WTC11 (cell line): Measurements from ENCODE around the gene RNF135.

Source experiments
- CREM ChIP-seq: sonication (generic); formaldehyde crosslinking; IDR thresholded peaks from 2 replicates; pipeline ENCODE4 v1.8.1; 2022; ENCODE audit warnings: mild to moderate bottlenecking, missing genetic modification reagents, moderate library complexity
- ELF4 ChIP-seq: sonication (generic); formaldehyde crosslinking; IDR thresholded peaks from 2 replicates; pipeline ENCODE4 v1.8.1; 2022; ENCODE audit warnings: low read depth, mild to moderate bottlenecking, moderate library complexity, missing genetic modification reagents
- FOXJ3 ChIP-seq: sonication (generic); formaldehyde crosslinking; IDR thresholded peaks from 2 replicates; pipeline ENCODE4 v1.9.0; 2021; ENCODE audit warnings: missing genetic modification reagents, mild to moderate bottlenecking, borderline replicate concordance
- NR3C1 ChIP-seq: sonication (generic); formaldehyde crosslinking; conservative IDR thresholded peaks from 2 replicates; pipeline ENCODE4 v1.8.1; 2023; ENCODE audit warnings: low read depth, mild to moderate bottlenecking, missing genetic modification reagents
- PRRX2 ChIP-seq: fragments of 250-450 bp; sonication (Bioruptor Pico); IDR thresholded peaks from 2 replicates; pipeline ENCODE4 v1.8.0; 2021; ENCODE audit warnings: mild to moderate bottlenecking
- SMAD3 ChIP-seq: sonication (generic); formaldehyde crosslinking; IDR thresholded peaks from 2 replicates; pipeline ENCODE4 v1.8.0; 2022; ENCODE audit warnings: missing genetic modification reagents, mild to moderate bottlenecking, borderline replicate concordance
- SP1 ChIP-seq: sonication (generic); formaldehyde crosslinking; conservative IDR thresholded peaks from 2 replicates; pipeline ENCODE4 v1.8.1; 2022; ENCODE audit warnings: missing genetic modification reagents
- ZNF423 ChIP-seq: fragments of 250-450 bp; sonication (Bioruptor Pico); IDR thresholded peaks from 2 replicates; pipeline ENCODE4 v2.1.2; 2022; ENCODE audit warnings: mild to moderate bottlenecking, moderate library complexity
- TF ChIP-seq, protein P1 (sequence below): fragments of 200-600 bp; IDR thresholded peaks from 2 replicates; pipeline ENCODE4 v1.8.0; 2022; ENCODE audit warnings: antibody characterized with exemption
- TF ChIP-seq, protein P2 (sequence below): sonication (generic); formaldehyde crosslinking; IDR thresholded peaks from 2 replicates; pipeline ENCODE4 v1.8.1; 2022; ENCODE audit warnings: low read depth, mild to moderate bottlenecking, moderate library complexity, missing genetic modification reagents, borderline replicate concordance
- TF ChIP-seq, protein P3 (sequence below): sonication (generic); formaldehyde crosslinking; IDR thresholded peaks from 2 replicates; pipeline ENCODE4 v1.8.1; 2023; ENCODE audit warnings: mild to moderate bottlenecking, missing genetic modification reagents, borderline replicate concordance

DNA sequence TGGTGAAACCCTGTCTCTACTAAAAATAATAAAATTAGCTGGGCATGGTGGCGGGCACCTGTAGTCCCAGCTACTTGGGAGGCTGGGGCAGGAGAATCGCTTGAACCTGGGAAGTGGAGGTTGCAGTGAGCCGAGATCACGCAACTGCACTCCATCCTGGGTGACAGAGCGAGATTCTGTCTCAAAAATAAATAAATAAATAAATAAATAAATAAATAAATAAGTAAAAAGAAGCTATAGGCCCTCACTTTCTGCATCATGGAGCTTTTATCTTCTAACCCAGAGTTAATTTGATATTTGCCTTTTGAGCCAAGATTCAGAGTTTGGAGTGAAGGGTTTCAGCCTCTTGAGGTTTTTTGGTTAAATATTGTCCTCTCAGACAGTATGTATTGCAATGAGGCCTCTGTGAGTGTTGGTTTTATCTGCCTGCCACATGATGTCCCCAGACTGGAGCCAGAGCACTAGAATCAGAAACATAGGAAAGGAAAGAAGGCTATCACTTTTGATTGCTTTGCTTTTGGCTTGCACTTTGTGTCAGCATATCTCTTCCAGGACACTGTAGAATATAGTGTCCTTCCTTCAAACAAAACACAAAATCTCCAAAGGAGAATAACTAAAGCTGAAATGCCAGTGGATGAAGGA is 32.5 kb downstream of the RNF135 start:
- TF ChIP-seq, protein P1, sequence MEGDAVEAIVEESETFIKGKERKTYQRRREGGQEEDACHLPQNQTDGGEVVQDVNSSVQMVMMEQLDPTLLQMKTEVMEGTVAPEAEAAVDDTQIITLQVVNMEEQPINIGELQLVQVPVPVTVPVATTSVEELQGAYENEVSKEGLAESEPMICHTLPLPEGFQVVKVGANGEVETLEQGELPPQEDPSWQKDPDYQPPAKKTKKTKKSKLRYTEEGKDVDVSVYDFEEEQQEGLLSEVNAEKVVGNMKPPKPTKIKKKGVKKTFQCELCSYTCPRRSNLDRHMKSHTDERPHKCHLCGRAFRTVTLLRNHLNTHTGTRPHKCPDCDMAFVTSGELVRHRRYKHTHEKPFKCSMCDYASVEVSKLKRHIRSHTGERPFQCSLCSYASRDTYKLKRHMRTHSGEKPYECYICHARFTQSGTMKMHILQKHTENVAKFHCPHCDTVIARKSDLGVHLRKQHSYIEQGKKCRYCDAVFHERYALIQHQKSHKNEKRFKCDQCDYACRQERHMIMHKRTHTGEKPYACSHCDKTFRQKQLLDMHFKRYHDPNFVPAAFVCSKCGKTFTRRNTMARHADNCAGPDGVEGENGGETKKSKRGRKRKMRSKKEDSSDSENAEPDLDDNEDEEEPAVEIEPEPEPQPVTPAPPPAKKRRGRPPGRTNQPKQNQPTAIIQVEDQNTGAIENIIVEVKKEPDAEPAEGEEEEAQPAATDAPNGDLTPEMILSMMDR, result no peak
- TF ChIP-seq SMAD3 (no peak), FOXJ3 (CRISPR knock-in tag) (no peak), NR3C1 (CRISPR knock-in tag) (no peak), PRRX2 (CRISPR knock-in tag) (no peak), ZNF423 (no peak), ELF4 (CRISPR knock-in tag) (no peak), CREM (CRISPR knock-in tag) (no peak), SP1 (no peak)
- TF ChIP-seq, protein P2, sequence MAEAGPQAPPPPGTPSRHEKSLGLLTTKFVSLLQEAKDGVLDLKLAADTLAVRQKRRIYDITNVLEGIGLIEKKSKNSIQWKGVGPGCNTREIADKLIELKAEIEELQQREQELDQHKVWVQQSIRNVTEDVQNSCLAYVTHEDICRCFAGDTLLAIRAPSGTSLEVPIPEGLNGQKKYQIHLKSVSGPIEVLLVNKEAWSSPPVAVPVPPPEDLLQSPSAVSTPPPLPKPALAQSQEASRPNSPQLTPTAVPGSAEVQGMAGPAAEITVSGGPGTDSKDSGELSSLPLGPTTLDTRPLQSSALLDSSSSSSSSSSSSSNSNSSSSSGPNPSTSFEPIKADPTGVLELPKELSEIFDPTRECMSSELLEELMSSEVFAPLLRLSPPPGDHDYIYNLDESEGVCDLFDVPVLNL (CRISPR knock-in tag), result no peak
- TF ChIP-seq, protein P3, sequence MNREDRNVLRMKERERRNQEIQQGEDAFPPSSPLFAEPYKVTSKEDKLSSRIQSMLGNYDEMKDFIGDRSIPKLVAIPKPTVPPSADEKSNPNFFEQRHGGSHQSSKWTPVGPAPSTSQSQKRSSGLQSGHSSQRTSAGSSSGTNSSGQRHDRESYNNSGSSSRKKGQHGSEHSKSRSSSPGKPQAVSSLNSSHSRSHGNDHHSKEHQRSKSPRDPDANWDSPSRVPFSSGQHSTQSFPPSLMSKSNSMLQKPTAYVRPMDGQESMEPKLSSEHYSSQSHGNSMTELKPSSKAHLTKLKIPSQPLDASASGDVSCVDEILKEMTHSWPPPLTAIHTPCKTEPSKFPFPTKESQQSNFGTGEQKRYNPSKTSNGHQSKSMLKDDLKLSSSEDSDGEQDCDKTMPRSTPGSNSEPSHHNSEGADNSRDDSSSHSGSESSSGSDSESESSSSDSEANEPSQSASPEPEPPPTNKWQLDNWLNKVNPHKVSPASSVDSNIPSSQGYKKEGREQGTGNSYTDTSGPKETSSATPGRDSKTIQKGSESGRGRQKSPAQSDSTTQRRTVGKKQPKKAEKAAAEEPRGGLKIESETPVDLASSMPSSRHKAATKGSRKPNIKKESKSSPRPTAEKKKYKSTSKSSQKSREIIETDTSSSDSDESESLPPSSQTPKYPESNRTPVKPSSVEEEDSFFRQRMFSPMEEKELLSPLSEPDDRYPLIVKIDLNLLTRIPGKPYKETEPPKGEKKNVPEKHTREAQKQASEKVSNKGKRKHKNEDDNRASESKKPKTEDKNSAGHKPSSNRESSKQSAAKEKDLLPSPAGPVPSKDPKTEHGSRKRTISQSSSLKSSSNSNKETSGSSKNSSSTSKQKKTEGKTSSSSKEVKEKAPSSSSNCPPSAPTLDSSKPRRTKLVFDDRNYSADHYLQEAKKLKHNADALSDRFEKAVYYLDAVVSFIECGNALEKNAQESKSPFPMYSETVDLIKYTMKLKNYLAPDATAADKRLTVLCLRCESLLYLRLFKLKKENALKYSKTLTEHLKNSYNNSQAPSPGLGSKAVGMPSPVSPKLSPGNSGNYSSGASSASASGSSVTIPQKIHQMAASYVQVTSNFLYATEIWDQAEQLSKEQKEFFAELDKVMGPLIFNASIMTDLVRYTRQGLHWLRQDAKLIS (CRISPR knock-in tag), result no peak
